ENCODE measurements around the gene TEKT2.

GRCh38 chr1:36111151-36111550, 27.3 kb downstream of the TEKT2 start:
- no peak for TF ChIP-seq CTCF (IDR thresholded peaks at IDR 0.05; ENCODE audit: control extremely low read depth in 1 of 3, insufficient read depth in 1 of 3, low read depth in 1 of 3, low read length in 3 of 3)
- TF ChIP-seq YY1 (IDR thresholded peaks at IDR 0.05; ENCODE audit: low read depth, low read length) = no peak
- TF ChIP-seq RFX5 (IDR thresholded peaks at IDR 0.05; ENCODE audit: borderline replicate concordance, low read depth, low read length) = no peak
- no peak for TF ChIP-seq POLR2A (IDR thresholded peaks at IDR 0.05; ENCODE audit: control extremely low read depth in 1 of 2, low read depth in 2 of 2, low read length in 2 of 2)
- TF ChIP-seq POLR2AphosphoS5 (IDR thresholded peaks at IDR 0.05; ENCODE audit: low read depth, low read length) = no peak
- no peak for TF ChIP-seq CBX5 (IDR thresholded peaks at IDR 0.05; ENCODE audit: low read depth, low read length)
- no peak for TF ChIP-seq RAD21 (IDR thresholded peaks at IDR 0.05 in 1 of 2, conservative IDR thresholded peaks at IDR 0.05 in 1 of 2; ENCODE audit: low read depth in 2 of 2, low read length in 2 of 2)
- TF ChIP-seq JUND (IDR thresholded peaks at IDR 0.05; ENCODE audit: low read length) = no peak
- no peak for TF ChIP-seq GABPA (IDR thresholded peaks at IDR 0.05; ENCODE audit: borderline replicate concordance, insufficient read depth, low read length)
- TF ChIP-seq CEBPB (IDR thresholded peaks at IDR 0.05; ENCODE audit: low read depth, low read length) = no peak
- TF ChIP-seq RNF2 (IDR thresholded peaks at IDR 0.05; ENCODE audit: borderline replicate concordance, low read depth, low read length, missing control alignments, poor library complexity, severe bottlenecking) = no peak
- TF ChIP-seq CREB1 (IDR thresholded peaks at IDR 0.05) = no peak
- TF ChIP-seq MAX (IDR thresholded peaks at IDR 0.05) = no peak
- TF ChIP-seq ASH2L (IDR thresholded peaks at IDR 0.05; ENCODE audit: low read length) = no peak
